ENCODE data around the gene DNAJB7.

The DNAJB7 gene

DNA sequence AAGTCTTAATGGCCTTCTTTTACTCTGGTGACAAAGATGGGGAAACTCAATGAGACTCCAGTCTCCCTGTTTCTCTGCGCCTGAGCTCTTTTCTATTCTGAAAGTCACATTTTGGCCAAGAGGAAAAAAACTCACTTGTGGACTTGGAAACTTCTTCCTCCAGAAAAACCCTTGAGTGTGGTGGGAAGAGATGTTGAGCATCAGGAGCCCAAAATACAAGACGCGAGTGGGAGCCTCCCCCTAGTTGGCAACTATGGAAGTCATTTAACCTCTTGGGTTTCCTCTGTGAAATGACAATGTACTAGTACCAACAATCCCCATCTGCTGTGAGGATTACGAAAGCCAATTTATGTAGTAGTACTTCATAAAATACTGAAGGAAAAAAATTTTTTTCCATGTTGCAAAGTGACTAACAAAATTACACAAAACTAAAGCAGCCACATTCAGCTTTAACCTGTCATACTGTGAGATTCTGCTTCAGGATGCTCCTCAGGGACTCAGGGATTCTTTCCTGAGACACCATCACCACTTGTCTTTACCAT is 42.2 kb downstream of the DNAJB7 start:
- TF ChIP-seq, protein P1, sequence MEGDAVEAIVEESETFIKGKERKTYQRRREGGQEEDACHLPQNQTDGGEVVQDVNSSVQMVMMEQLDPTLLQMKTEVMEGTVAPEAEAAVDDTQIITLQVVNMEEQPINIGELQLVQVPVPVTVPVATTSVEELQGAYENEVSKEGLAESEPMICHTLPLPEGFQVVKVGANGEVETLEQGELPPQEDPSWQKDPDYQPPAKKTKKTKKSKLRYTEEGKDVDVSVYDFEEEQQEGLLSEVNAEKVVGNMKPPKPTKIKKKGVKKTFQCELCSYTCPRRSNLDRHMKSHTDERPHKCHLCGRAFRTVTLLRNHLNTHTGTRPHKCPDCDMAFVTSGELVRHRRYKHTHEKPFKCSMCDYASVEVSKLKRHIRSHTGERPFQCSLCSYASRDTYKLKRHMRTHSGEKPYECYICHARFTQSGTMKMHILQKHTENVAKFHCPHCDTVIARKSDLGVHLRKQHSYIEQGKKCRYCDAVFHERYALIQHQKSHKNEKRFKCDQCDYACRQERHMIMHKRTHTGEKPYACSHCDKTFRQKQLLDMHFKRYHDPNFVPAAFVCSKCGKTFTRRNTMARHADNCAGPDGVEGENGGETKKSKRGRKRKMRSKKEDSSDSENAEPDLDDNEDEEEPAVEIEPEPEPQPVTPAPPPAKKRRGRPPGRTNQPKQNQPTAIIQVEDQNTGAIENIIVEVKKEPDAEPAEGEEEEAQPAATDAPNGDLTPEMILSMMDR (IDR thresholded peaks at IDR 0.05; ENCODE audit: low read depth, low read length, missing control alignments): no peak
- DNase-seq (ENCODE audit: low read depth): no peak

DNA sequence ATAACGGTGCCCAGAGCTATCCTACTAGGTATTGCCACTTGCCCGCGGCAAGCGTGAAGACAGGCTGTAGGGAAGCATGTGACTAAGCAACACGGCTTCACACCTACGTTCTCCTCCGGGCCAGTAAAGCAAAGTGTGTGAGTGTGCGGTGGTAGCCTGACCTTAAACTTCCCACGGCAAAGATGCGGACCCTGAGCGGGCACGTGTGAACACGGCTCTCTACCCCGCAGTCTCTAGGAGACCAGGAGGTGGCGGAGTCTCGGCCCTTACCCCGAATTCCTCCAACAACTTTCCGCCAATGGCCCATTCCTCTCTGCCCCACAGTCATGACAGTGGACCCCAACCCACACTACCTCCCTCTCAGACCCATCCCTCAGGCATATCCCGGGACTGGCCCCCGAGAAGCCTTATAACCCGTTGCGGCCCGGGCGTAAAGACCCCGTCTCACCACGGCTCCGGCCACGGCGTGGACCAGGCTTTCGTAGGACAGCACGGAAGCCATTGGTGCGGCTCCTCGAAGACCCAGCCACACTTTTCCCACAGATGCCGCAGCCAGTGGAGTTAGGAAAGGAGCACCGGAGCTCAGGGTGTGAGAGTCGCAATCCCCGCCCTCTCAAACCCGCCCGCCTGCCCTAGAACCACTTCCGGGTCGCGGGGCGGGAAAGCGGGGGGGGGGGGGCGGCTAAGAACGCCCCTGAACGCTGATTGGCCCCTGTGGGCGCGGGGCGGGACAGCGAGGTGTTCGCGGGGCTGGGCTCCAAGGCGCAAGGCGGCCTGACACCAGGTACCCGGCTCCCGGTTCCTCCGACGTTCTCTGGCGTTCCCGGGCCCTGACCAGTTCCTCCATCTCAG is 42.9 kb downstream of the DNAJB7 start, which contains the start of gene SLC25A17:
Gene SLC25A17 (minus strand): TSS at position 600 of the 852 bp plus-strand sequence. CDS start 98 bp downstream, at position 502.
- DNase-seq (ENCODE audit: low read depth): peak; percentile 52
- peak within 1 kb of the TSS; percentile 86 for H3K4me3 ChIP-seq (ENCODE audit: low read depth, low read length)
- TF ChIP-seq, protein P1 (IDR thresholded peaks at IDR 0.05; ENCODE audit: low read depth, low read length, missing control alignments): peak; percentile 51

More for the DNA sequence above, 42.2 kb downstream of the DNAJB7 start:
- peak overlapping the region; percentile 86 for H3K4me3 ChIP-seq (ENCODE audit: low read depth, low read length)

DNA sequence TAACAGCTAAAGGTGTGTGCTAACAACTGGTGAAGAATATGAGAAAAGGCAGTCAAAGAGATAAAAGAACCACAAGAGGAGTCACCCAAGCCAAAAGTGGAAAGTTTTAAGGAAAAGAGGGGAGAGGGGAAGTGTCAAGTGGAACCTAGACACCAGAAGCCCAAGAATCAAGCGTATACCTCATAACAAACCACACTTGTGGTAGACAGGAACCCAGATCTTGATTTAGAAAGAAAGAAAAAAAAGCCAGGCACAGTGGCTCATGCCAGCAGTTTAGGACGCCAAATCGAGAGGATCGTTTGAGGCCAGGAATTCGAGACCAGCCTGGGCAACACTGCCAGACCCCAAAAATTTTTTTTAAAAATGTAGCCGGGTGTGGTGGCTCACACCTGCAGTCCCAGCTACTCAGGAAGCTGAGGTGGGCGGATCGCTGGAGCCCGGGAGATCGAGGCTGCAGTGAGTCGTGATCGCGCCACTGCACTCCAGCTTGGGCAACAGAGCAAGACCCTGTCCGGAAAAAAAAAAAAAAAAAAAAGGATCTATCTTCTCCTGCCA is 43.6 kb downstream of the DNAJB7 start:
- H3K4me3 ChIP-seq (ENCODE audit: low read depth, low read length): peak overlapping the region; percentile 86
- no peak for DNase-seq (ENCODE audit: low read depth)
- TF ChIP-seq, protein P1 (IDR thresholded peaks at IDR 0.05; ENCODE audit: low read depth, low read length, missing control alignments): no peak

DNA sequence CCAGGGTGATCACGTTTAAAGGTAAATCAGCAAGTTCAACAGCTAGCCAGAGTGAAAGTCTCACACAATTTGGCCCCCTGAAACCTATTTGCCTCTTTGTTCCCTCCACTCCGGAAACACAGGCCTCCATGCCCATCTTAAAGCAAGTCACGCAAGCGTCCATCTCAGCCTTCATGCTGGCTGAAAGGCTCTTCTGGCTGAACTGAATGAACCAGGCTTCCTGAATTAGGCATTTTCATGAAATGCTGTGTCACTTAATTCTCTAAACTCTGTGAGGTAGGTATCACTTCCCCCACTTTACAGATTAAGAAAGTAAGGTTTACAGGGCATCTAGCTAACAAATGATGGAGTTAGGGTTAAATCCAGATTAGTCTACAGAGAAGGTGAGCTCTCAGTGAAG is 44.2 kb downstream of the DNAJB7 start:
- H3K4me3 ChIP-seq (ENCODE audit: low read depth, low read length): peak overlapping the region; percentile 86
- peak; percentile 24 for DNase-seq (ENCODE audit: low read depth)
- TF ChIP-seq, protein P1 (IDR thresholded peaks at IDR 0.05; ENCODE audit: low read depth, low read length, missing control alignments): no peak

DNA sequence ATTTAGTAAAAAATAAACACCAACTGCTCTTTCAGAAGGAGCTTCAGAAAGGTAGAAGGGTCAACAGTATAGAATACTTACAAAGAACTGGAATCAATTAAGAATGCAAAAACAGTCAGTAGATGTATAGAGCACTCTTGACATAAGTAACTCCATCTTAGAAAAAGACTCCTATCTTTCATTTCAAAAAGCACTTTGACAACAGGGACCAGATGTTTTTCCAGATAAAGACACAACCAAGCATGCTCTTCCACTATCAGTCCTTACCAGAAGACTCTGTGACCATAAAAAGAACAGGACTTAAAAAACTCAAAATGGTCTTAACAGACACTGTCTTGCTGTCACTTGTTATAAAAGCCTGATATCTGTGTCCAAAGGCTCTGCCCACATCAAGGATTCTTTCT is 48.0 kb downstream of the DNAJB7 start:
- TF ChIP-seq, protein P1 (IDR thresholded peaks at IDR 0.05; ENCODE audit: low read depth, low read length, missing control alignments): no peak
- H3K4me3 ChIP-seq (ENCODE audit: low read depth, low read length): no peak overlapping the region
- DNase-seq (ENCODE audit: low read depth): no peak
